ENCODE measurements around the gene KLHDC4. TPM values are rescaled to one million over a fixed set of nuclear protein-coding genes. Genes with fewer than 3 reads are reported as not detected.

KLHDC4 gene
- total and polyA plus RNA-seq, 9 donors, result 16.2 to 35.9 (median 26.2) TPM

GRCh38 chr16:87669672-87670071, 96.1 kb downstream of the KLHDC4 start:
- WGBS, 3 donors, result 43 to 55% (median 55%) methylated on average over 21 of the region's 21 CpGs
- intact Hi-C loops (cut with DNase I), result no loop called here

GRCh38 chr16:87667946-87668345, 97.8 kb downstream of the KLHDC4 start:
- H3K4me3 ChIP-seq, result no peak overlapping the region
- intact Hi-C loops (cut with DNase I), result no loop called here
- no peak for DNase-seq
- H3K27me3 ChIP-seq, result no peaks in the 10 kb centered on the region
- H3K9me3 ChIP-seq, result no peaks in the 10 kb centered on the region
- H3K36me3 ChIP-seq, result no peaks in the 10 kb centered on the region
- H3K4me1 ChIP-seq (ENCODE audit: insufficient read depth), result no peaks in the 10 kb centered on the region
- WGBS, 3 donors, result 84 to 91% (median 86%) methylated on average over 19 of the region's 19 CpGs
- no peak overlapping the region for H3K27ac ChIP-seq
- TF ChIP-seq POLR2A (IDR thresholded peaks at IDR 0.05) (no peak), CTCF (IDR thresholded peaks at IDR 0.05) (no peak), EP300 (IDR thresholded peaks at IDR 0.05) (no peak)

More at GRCh38 chr16:87669672-87670071, 96.1 kb downstream of the KLHDC4 start:
- no peaks in the 10 kb centered on the region for H3K4me1 ChIP-seq (ENCODE audit: insufficient read depth)
- DNase-seq, result no peak
- H3K27ac ChIP-seq, result no peak overlapping the region
- TF ChIP-seq POLR2A (IDR thresholded peaks at IDR 0.05) (no peak), EP300 (IDR thresholded peaks at IDR 0.05) (no peak), CTCF (IDR thresholded peaks at IDR 0.05) (no peak)
- no peak overlapping the region for H3K4me3 ChIP-seq
- H3K36me3 ChIP-seq, result no peaks in the 10 kb centered on the region
- H3K27me3 ChIP-seq, result no peaks in the 10 kb centered on the region
- no peaks in the 10 kb centered on the region for H3K9me3 ChIP-seq

- H3K36me3 ChIP-seq, result no peaks in the 10 kb centered on the region
- H3K9me3 ChIP-seq, result no peaks in the 10 kb centered on the region
- H3K4me1 ChIP-seq (ENCODE audit: insufficient read depth), result no peaks in the 10 kb centered on the region
- DNase-seq, result no peak
- H3K27me3 ChIP-seq, result no peaks in the 10 kb centered on the region
- no peak overlapping the region for H3K4me3 ChIP-seq
- TF ChIP-seq CTCF (IDR thresholded peaks at IDR 0.05) (no peak), POLR2A (IDR thresholded peaks at IDR 0.05) (no peak), EP300 (IDR thresholded peaks at IDR 0.05) (no peak)
- H3K27ac ChIP-seq, result no peak overlapping the region
- 70 to 85% (median 70%) methylated on average over 7 of the region's 7 CpGs for WGBS, 3 donors
- intact Hi-C loops (cut with DNase I), result no loop called here
These were observed 98.3 kb downstream of the KLHDC4 start for GRCh38 chr16:87667443-87667842.

GRCh38 chr16:87666919-87667318, 98.9 kb downstream of the KLHDC4 start:
- intact Hi-C loops (cut with DNase I), result no loop called here
- Histone ChIP-seq H3K27ac (no peak overlapping the region), H3K4me1 (ENCODE audit: insufficient read depth) (no peaks in the 10 kb centered on the region), H3K9me3 (no peaks in the 10 kb centered on the region), H3K4me3 (no peak overlapping the region), H3K27me3 (no peaks in the 10 kb centered on the region), H3K36me3 (no peaks in the 10 kb centered on the region)
- no peak for TF ChIP-seq POLR2A (IDR thresholded peaks at IDR 0.05)
- TF ChIP-seq EP300 (IDR thresholded peaks at IDR 0.05), result no peak
- TF ChIP-seq CTCF (IDR thresholded peaks at IDR 0.05), result no peak
- no peak for DNase-seq
- 66 to 71% (median 70%) methylated on average over 16 of the region's 16 CpGs for WGBS, 3 donors
